ENCODE measurements around the gene PKDCC. TPM values are rescaled to one million over a fixed set of nuclear protein-coding genes. Genes with fewer than 3 reads are reported as not detected.

PKDCC gene
- total RNA-seq, 1 donor from 2014 or later = 210 TPM

DNA sequence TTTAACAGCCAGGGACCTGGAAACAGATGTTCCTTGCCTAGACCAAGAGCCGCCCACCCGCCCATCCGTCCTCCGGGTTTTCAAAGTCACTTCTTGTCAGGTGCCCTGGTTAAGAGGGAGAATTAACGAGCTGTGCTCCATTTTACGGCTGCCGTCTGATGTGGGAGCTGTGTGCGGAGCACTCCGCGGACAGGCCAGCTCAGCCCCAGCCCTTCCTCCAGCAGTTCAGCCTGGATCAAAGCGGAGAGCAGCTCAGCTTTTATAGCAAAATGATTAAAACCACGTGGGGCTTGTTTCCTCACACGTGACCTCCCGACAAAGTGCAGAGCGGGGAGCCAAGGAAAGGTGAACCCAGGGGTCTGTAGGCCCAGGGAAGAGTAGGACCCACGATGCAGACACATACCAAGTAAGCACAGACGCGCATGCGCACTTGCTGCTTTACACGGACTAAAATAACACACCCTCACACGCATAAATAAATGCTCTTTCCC, 46.1 kb upstream of the PKDCC start:
- H3K36me3 ChIP-seq = no peaks in the 10 kb centered on the region
- no peak overlapping the region for H3K4me3 ChIP-seq
- peaks cover 0 to 10% of the 10 kb centered on the region in 2 donors for H3K4me1 ChIP-seq
- no peaks in the 10 kb centered on the region for H3K27me3 ChIP-seq
- TF ChIP-seq, protein P1, sequence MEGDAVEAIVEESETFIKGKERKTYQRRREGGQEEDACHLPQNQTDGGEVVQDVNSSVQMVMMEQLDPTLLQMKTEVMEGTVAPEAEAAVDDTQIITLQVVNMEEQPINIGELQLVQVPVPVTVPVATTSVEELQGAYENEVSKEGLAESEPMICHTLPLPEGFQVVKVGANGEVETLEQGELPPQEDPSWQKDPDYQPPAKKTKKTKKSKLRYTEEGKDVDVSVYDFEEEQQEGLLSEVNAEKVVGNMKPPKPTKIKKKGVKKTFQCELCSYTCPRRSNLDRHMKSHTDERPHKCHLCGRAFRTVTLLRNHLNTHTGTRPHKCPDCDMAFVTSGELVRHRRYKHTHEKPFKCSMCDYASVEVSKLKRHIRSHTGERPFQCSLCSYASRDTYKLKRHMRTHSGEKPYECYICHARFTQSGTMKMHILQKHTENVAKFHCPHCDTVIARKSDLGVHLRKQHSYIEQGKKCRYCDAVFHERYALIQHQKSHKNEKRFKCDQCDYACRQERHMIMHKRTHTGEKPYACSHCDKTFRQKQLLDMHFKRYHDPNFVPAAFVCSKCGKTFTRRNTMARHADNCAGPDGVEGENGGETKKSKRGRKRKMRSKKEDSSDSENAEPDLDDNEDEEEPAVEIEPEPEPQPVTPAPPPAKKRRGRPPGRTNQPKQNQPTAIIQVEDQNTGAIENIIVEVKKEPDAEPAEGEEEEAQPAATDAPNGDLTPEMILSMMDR (IDR thresholded peaks at IDR 0.05) = no peak
- intact Hi-C loops (cut with DNase I) = no loop called here
- no peak overlapping the region for H3K27ac ChIP-seq
- H3K9me3 ChIP-seq = no peaks in the 10 kb centered on the region
- DNase-seq (ENCODE audit: low spot score in 2 of 2) = no peak

DNA sequence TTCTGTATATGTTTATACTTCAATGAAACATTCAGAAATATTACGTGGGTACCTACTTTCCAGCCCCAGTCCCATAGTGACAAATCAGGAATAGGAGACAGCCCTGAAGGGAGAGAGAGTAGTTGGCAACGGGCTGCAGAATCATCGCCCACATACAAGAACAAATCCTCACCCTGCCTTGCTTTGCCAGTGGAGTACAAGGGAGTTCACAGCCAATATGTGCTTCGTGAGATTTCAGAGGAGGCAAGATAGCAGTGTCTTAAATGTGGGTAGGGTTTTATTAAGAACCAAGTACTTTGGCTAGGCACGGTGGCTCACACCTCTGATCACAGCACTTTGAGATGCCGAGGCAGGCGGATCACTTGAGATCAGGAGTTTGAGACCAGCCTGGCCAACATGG, 40.3 kb upstream of the PKDCC start:
- no peaks in the 10 kb centered on the region for H3K27me3 ChIP-seq
- peaks cover 0 to 10% of the 10 kb centered on the region in 2 donors for H3K4me1 ChIP-seq
- no peaks in the 10 kb centered on the region for H3K36me3 ChIP-seq
- no peaks in the 10 kb centered on the region for H3K9me3 ChIP-seq
- TF ChIP-seq, protein P1 (IDR thresholded peaks at IDR 0.05) = no peak
- no peak overlapping the region for H3K27ac ChIP-seq
- intact Hi-C loops (cut with DNase I) = loop anchor here (5.0 kb wide), 1 partner anchor 35 kb away; no protein-coding TSS in a partner anchor
- no peak overlapping the region for H3K4me3 ChIP-seq
- DNase-seq (ENCODE audit: low spot score in 2 of 2) = no peak

DNA sequence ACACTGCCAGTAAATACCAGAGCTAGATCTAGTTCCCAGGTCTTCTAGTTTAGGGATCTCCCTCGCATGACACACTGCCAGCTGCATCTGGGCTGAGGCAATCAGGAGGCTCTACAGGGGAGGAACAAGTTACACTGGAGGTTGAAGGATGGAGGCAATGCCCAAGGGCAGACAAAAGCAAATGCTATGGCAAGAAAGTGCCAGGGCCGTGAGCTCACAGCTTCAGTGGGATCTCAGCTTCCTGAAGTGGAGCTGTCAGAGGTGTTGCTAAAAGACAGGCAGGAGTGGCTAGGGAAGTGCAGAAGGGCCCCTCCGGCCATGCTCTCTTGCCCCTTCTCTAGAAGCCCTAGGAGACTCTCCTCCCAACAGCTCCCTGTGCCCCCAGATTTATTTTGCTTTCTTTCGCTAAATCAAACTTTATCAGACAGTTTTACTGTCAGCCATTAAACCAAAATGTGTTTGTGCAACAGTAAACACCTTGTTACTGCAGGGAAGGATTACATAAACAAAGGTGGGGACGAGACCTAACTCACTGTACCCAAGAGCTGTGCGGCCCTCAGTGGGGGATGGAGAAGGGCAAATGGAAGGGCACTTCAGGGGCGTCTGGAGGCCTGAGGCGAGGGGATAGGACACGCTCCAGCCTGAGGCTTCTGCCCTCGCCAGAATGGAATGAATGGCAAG, 39.4 kb upstream of the PKDCC start:
- no peak overlapping the region for H3K4me3 ChIP-seq
- peaks cover 0 to 10% of the 10 kb centered on the region in 2 donors for H3K4me1 ChIP-seq
- no peaks in the 10 kb centered on the region for H3K27me3 ChIP-seq
- no peak for DNase-seq (ENCODE audit: low spot score in 2 of 2)
- no peak overlapping the region for H3K27ac ChIP-seq
- no peaks in the 10 kb centered on the region for H3K9me3 ChIP-seq
- no peaks in the 10 kb centered on the region for H3K36me3 ChIP-seq
- intact Hi-C loops (cut with DNase I) = loop anchor here (5.0 kb wide), 1 partner anchor 34 kb away; no protein-coding TSS in a partner anchor
- TF ChIP-seq, protein P1 (IDR thresholded peaks at IDR 0.05) = no peak

DNA sequence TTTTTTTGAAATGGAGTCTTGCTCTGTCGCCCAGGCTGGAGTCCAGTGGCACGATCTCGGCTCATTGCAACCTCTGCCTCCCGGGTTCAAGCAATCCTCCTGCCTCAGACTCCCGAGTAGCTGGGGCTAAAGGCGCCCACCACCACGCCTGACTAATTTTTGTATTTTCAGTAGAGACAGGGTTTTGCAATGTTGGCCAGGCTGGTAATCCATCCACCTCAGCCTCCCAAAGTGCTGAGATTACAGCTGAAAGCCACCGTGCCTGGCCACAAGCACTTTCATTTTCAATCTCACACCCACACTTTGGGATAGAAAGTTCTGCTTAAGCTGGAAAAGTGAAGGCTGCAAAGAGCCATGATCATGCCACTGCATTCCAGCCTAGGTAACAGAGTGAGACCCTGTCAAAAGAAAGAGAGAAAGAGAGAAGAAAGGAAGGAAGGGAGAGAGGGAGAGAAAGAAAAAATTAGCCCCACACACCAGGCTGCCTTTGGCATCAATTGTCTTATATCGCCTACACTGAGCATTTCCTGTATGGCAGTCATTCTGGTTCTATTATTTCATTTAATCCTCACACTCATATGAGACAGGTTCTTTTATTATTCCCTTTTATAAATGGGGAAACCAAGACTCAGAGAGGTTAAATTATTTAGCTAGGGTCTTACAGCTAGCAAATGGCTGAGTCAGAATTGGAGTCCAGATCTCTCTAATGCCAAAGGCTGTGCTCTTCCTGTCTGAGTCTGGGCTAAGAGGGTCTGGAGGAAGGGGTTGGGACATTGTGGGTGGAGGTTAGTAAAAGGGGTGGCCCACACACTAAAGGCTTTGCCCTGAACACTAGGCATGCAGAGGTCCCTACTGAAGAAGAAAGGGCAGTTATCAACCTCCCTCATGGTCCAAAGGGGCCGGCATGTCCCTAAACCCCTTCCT, 37.9 kb upstream of the PKDCC start:
- no peaks in the 10 kb centered on the region for H3K36me3 ChIP-seq
- no peaks in the 10 kb centered on the region for H3K9me3 ChIP-seq
- H3K4me3 ChIP-seq = peak overlapping the region in 1 of 2 donors; percentile 50
- intact Hi-C loops (cut with DNase I) = loop anchor here (5.0 kb wide), 1 partner anchor 32 kb away; no protein-coding TSS in a partner anchor
- TF ChIP-seq, protein P1 (IDR thresholded peaks at IDR 0.05) = no peak
- peak overlapping the region in 1 of 2 donors; percentile 5 for H3K27ac ChIP-seq
- no peak for DNase-seq (ENCODE audit: low spot score in 2 of 2)
- H3K4me1 ChIP-seq = peaks cover 0 to 10% of the 10 kb centered on the region in 2 donors
- no peaks in the 10 kb centered on the region for H3K27me3 ChIP-seq

DNA sequence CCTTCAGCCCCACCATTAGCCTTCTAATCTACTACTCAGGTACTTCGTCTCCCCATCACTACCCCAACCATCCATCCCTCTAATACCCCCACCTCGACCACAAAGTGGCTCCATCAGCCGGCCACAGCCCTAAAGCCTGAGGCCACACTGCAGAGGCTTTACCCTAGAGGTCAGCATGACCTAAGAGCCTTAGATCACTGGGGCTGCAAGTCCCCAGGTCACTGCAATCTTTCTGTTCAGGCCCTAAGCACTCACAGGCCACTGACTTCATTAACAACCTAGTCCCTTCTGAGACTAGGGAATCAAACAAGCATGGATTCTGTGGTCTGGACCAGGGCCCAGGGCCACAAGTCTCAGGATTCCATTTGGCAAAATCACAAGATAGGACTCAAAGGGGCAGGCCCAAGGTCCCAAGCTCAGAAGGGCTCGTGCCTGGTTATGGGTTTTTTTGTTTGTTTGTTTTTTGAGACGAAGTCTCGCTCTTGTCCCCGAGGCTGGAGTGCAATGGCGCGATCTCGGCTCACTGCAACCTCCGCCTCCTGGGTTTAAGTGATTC, 37.0 kb upstream of the PKDCC start:
- Histone ChIP-seq H3K36me3 (no peaks in the 10 kb centered on the region), H3K4me3 (no peak overlapping the region), H3K27me3 (no peaks in the 10 kb centered on the region), H3K4me1 (peaks cover 0 to 10% of the 10 kb centered on the region in 2 donors), H3K9me3 (no peaks in the 10 kb centered on the region), H3K27ac (no peak overlapping the region)
- TF ChIP-seq, protein P1 (IDR thresholded peaks at IDR 0.05) = no peak
- intact Hi-C loops (cut with DNase I) = no loop called here
- DNase-seq (ENCODE audit: low spot score in 2 of 2) = no peak

Measured in ascending aorta (tissue), 2 donors.